A673 (cell line): ENCODE data around the gene TIFAB. TPM values are rescaled to one million over a fixed set of nuclear protein-coding genes. Genes with fewer than 3 reads are reported as not detected.

ENCODE experiments used
- BruUV-seq: library from RNA; stranded (reverse); fragments of 400-500 nt; replicated peaks from 2 replicates; lab custom pipeline; 2021; lab: Mats Ljungman, UMichigan
- CTCF ChIA-PET: fragments of 300-600 bp; sonication (Branson Sonifier 250); formaldehyde crosslinking; loops from one replicate; lab custom pipeline; 2022; ENCODE audit warnings: antibody characterized with exemption; lab: Charles Lee
- POLR2A ChIA-PET: fragments of 300-600 bp; sonication (Branson Sonifier 250); formaldehyde crosslinking; loops from one replicate; lab custom pipeline; 2022; ENCODE audit warnings: antibody characterized with exemption; ENCODE audit not compliant: low non-redundant PET; lab: Charles Lee
- DNase-seq: peaks from one replicate; pipeline ENCODE4 v3.0.0-alpha.2; 2015; ENCODE audit warnings: low spot score
- H3K27ac ChIP-seq: fragments of 200-600 bp; sonication (generic); 2 replicates; pipeline ENCODE4 v1.5.1; 2016; ENCODE audit warnings: mixed run types, low read depth, mild to moderate bottlenecking, mixed read lengths, antibody characterized with exemption, low read length; ENCODE audit not compliant: poor library complexity, severe bottlenecking
- H3K27me3 ChIP-seq: fragments of 200-600 bp; sonication (generic); replicated peaks from 2 replicates; pipeline ENCODE4 v1.6.1; 2017; ENCODE audit warnings: mixed run types, low read depth, mild to moderate bottlenecking, mixed read lengths, antibody characterized with exemption, low read length; ENCODE audit not compliant: insufficient read depth, poor library complexity
- H3K36me3 ChIP-seq: fragments of 200-600 bp; sonication (generic); 2 replicates; pipeline ENCODE4 v1.6.1; 2016; ENCODE audit warnings: mixed run types, mild to moderate bottlenecking, mixed read lengths, antibody characterized with exemption, low read length; ENCODE audit not compliant: insufficient read depth, poor library complexity, severe bottlenecking
- H3K4me1 ChIP-seq: fragments of 200-600 bp; sonication (generic); 2 replicates; pipeline ENCODE4 v1.6.1; 2017; ENCODE audit warnings: mixed run types, mild to moderate bottlenecking, mixed read lengths, antibody characterized with exemption, low read length; ENCODE audit not compliant: insufficient read depth, poor library complexity, severe bottlenecking
- H3K4me3 ChIP-seq: fragments of 200-600 bp; sonication (generic); 2 replicates; pipeline ENCODE4 v1.5.1; 2016; ENCODE audit warnings: low read depth, mixed run types, mild to moderate bottlenecking, mixed read lengths, low read length; ENCODE audit not compliant: poor library complexity, severe bottlenecking
- H3K9me3 ChIP-seq: fragments of 200-600 bp; sonication (generic); 2 replicates; pipeline ENCODE4 v1.6.1; 2016; ENCODE audit warnings: mixed run types, low read depth, mild to moderate bottlenecking, mixed read lengths, antibody characterized with exemption, low read length; ENCODE audit not compliant: poor library complexity, severe bottlenecking
- CTCF ChIP-seq: fragments of 300-800, 200-600 bp; sonication (generic); conservative IDR thresholded peaks from 2 replicates; pipeline ENCODE4 v1.5.1; 2017; ENCODE audit warnings: low read depth, mild to moderate bottlenecking, antibody characterized with exemption, low read length, moderate library complexity, mixed read lengths
- EZH2 ChIP-seq: fragments of 200-600 bp; sonication (generic); IDR thresholded peaks from 2 replicates; pipeline ENCODE4 v1.6.1; 2017; ENCODE audit warnings: borderline replicate concordance, low read depth, mild to moderate bottlenecking, mixed read lengths, antibody characterized with exemption, low read length; ENCODE audit not compliant: poor library complexity, severe bottlenecking
- intact Hi-C: fragments of 100-400 bp; cut with micrococcal nuclease; formaldehyde crosslinking; loops from one replicate; pipeline ENCODE4 v1.10.0; 2022; ENCODE audit not compliant: unreplicated experiment
- total RNA-seq: library from RNA; stranded (reverse); gene quantifications from 2 replicates; pipeline ENCODE4 v1.2.3, GENCODE V29; 2021

The TIFAB gene
- total RNA-seq, 1 experiment from 2014 or later, result not detected

- no peaks in the 10 kb centered on the region for H3K36me3 ChIP-seq
- H3K27ac ChIP-seq, result no peak overlapping the region
- DNase-seq, result no peak
- CTCF ChIA-PET, result no interaction called here
- POLR2A ChIA-PET, result no interaction called here
- H3K4me1 ChIP-seq, result no peaks in the 10 kb centered on the region
- no peak overlapping the region for H3K4me3 ChIP-seq
- no peak for TF ChIP-seq EZH2
- TF ChIP-seq CTCF, result no peak
- no peaks in the 10 kb centered on the region for H3K27me3 ChIP-seq
- intact Hi-C loops, result no loop called here
- no TSS peak for BruUV-seq
- no peaks in the 10 kb centered on the region for H3K9me3 ChIP-seq
These were observed 8.8 kb downstream of the TIFAB start for GRCh38 chr5:135443161-135443960.

- no TSS peak for BruUV-seq
- POLR2A ChIA-PET, result no interaction called here
- Histone ChIP-seq H3K36me3 (no peaks in the 10 kb centered on the region), H3K27me3 (no peaks in the 10 kb centered on the region), H3K4me3 (no peak overlapping the region), H3K27ac (no peak overlapping the region), H3K9me3 (no peaks in the 10 kb centered on the region), H3K4me1 (no peaks in the 10 kb centered on the region)
- DNase-seq, result no peak
- CTCF ChIA-PET, result no interaction called here
- intact Hi-C loops, result no loop called here
- TF ChIP-seq CTCF (no peak), EZH2 (no peak)
These were observed 9.6 kb downstream of the TIFAB start for GRCh38 chr5:135442431-135443160.

GRCh38 chr5:135441919-135442318 lies 10.2 kb downstream of the TIFAB start:
- DNase-seq, result no peak

More at GRCh38 chr5:135441919-135442318, 10.2 kb downstream of the TIFAB start:
- Histone ChIP-seq H3K4me1 (no peaks in the 10 kb centered on the region), H3K4me3 (no peak overlapping the region), H3K27ac (no peak overlapping the region), H3K27me3 (no peaks in the 10 kb centered on the region), H3K36me3 (no peaks in the 10 kb centered on the region), H3K9me3 (no peaks in the 10 kb centered on the region)
- BruUV-seq, result no TSS peak
- POLR2A ChIA-PET, result no interaction called here
- intact Hi-C loops, result no loop called here
- TF ChIP-seq CTCF (no peak), EZH2 (no peak)
- CTCF ChIA-PET, result no interaction called here
